Activated CD4-positive, alpha-beta memory T cell treated with anti-CD3 and anti-CD28 coated beads for 36 hours (primary cell): Measurements from ENCODE around the gene TBX4. TPM values are rescaled to one million over a fixed set of nuclear protein-coding genes. Genes with fewer than 3 reads are reported as not detected.
"Not testable (repeated sequence)": the region's sequence is repeated elsewhere in the genome, so short reads cannot be mapped to it uniquely, and the experiment has no call there.

Experiments used
- CTCF ChIA-PET: fragments of 350-600 bp; sonication (Branson Sonifier 250); formaldehyde crosslinking; loops from one replicate; lab custom pipeline; 2021; ENCODE audit warnings: antibody characterized with exemption, inconsistent platforms; lab: Charles Lee
- POLR2A ChIA-PET: fragments of 350-600 bp; sonication (Branson Sonifier 250); formaldehyde crosslinking; loops from one replicate; lab custom pipeline; 2021; ENCODE audit warnings: antibody characterized with exemption; lab: Charles Lee
- DNase-seq: peaks from one replicate; pipeline ENCODE4 v3.0.0-alpha.2; 2020
- H3K27ac Mint-ChIP-seq: one replicate; pipeline ENCODE4 v1.8.0; 2021; ENCODE audit warnings: mixed read lengths
- H3K27me3 Mint-ChIP-seq: one replicate; pipeline ENCODE4 v1.8.0; 2021; ENCODE audit warnings: mixed read lengths
- H3K36me3 Mint-ChIP-seq: one replicate; pipeline ENCODE4 v1.8.0; 2021; ENCODE audit warnings: mixed read lengths
- H3K4me1 Mint-ChIP-seq: one replicate; pipeline ENCODE4 v1.8.0; 2021; ENCODE audit warnings: low read depth, mixed read lengths
- H3K4me3 Mint-ChIP-seq: one replicate; pipeline ENCODE4 v1.8.0; 2021; ENCODE audit warnings: mild to moderate bottlenecking, mixed read lengths
- H3K9me3 Mint-ChIP-seq: one replicate; pipeline ENCODE4 v1.8.0; 2021; ENCODE audit warnings: mixed read lengths
- intact Hi-C: fragments of 100-400 bp; cut with micrococcal nuclease; formaldehyde crosslinking; loops from one replicate; pipeline ENCODE4 v1.15.1; 2023
- total RNA-seq, 2 experiments: library from RNA; stranded (reverse); gene quantifications; one replicate each; pipeline ENCODE4 v1.2.3, GENCODE V29; 2021

TBX4 gene
- total RNA-seq, 2 experiments from 2014 or later: not detected

DNA sequence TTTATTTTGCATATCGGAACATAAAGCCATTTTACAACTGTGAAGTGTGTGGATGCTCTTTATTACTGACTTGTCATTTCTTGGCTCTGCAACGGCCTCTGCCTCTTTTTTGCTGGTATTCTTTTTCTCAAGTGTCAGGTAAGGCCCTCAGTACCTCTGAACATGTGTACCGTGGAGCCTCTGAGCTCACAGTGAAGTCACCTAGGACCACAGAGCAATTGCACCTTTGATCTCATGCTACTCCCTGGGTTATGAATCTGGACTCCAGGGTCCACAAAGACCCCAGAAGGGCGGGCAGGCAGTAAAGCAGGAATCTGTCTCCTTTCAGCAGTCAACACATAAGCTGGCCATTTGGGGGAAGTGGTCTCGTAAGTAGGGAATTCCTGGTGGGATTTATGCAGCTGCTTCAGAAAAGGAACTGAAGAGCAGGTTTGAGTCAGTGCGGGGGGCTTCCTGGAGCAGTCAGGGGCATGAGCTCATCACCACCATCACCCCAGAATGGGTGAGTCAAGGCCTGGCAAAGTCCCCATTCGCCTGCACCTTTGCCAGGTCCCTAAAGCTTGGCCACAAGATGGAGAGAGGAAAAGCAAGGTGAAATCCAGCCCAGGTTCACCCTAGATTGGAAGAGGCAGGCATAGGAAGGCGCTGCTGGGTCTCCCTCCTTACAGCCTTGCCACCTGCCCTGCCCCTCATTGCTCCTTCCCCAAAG, 33.0 kb downstream of the TBX4 start:
- ChIA-PET CTCF (no interaction called here), POLR2A (no interaction called here)
- H3K4me1 Mint-ChIP-seq: no peaks in the 10 kb centered on the region
- H3K27ac Mint-ChIP-seq: no peak overlapping the region
- no peaks in the 10 kb centered on the region for H3K27me3 Mint-ChIP-seq
- no peaks in the 10 kb centered on the region for H3K36me3 Mint-ChIP-seq
- intact Hi-C loops: no loop called here
- DNase-seq: no peak
- H3K9me3 Mint-ChIP-seq: no peaks in the 10 kb centered on the region
- H3K4me3 Mint-ChIP-seq: no peak overlapping the region

DNA sequence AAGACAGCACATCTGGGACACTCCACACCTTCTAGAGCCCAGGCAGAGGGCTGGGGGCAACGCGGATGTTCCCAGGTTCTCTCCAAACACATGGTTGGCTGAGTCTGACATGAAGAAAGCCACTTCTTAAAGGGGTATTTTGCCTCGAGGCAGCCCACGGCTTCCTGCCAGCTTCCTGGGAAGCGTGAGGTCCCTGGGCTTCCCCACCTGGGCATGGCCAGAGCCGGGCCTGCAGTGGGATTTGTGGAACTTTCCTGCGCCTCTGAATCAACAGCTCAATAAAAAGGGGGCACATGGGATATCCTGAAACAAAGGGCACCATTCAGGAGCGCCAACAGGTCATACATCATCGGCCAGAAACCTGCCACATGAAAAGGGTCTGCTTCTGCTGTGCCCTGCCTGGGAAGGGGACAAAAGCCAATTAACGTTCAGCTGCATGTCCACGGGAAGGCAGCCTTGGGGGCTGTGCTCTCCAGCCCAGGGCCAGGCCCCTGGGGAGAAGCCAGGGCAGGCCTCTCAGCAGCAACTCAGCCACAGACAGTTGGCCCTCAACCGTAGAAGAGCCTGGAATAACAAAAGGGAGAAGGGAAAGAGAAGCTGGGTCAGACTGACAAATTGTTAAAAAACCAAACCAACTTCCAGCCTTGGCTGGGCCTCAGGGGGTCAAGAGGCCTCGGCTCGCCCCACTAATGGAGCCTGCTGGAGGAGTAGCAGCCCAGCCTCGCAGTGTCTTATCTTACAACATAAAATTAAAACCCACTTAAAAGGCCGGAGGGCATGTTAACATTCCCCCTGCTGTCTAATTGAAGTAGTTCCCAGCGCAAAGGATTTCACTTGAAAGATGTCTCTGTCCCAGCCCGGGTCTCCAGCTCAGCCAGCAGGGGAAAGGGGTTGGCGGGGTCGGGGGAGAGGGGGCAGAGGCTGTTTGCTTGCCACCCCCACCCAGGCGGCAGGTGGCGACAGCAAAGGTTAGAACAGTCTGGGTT, 34.2 kb downstream of the TBX4 start:
- H3K27ac Mint-ChIP-seq: no peak overlapping the region
- no peaks in the 10 kb centered on the region for H3K27me3 Mint-ChIP-seq
- no peaks in the 10 kb centered on the region for H3K4me1 Mint-ChIP-seq
- intact Hi-C loops: no loop called here
- H3K36me3 Mint-ChIP-seq: no peaks in the 10 kb centered on the region
- ChIA-PET CTCF (no interaction called here), POLR2A (no interaction called here)
- DNase-seq: no peak
- H3K9me3 Mint-ChIP-seq: no peaks in the 10 kb centered on the region
- H3K4me3 Mint-ChIP-seq: no peak overlapping the region

DNA sequence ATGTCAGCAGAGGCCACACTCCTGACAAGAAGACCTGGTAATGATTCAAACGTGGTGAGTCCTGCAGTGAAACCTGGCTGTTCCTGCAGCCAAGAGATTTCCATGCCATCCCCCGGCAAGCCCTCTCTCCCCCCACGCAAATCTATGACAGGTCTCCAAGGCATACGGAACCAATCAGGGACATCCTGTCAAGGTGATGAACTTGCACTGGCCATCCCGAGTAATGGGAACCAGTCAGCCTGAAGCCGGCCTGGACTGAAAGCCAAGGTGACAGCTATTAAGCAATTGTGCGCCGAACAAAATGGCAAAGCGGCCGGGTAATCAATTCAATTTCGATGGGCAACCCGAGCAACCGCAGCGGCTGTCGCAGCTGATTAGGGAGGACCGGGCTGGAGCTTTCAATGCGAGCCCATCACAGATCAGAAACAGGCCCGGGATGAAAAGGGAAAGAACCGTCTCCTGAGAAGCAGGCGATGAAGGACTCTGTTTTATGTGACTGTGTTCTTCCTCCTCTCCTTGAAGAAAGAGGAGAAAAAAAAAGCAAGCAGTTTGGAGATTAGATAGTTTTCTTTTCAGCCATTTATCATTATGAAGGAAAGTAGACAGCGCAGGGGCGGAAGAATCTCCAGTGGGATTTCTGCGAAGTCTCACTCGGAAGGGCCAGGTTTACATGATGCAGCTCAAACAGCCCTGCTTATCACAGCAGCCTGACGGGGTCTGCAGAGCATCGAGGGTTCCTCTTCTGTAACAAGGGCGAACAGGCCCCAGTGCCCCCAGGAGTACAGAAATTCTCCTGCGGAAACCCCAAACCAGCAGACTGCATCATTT, 35.2 kb downstream of the TBX4 start:
- DNase-seq: no peak
- Mint-ChIP-seq H3K36me3 (no peaks in the 10 kb centered on the region), H3K27ac (no peak overlapping the region), H3K9me3 (no peaks in the 10 kb centered on the region), H3K4me3 (no peak overlapping the region), H3K4me1 (no peaks in the 10 kb centered on the region), H3K27me3 (no peaks in the 10 kb centered on the region)
- ChIA-PET POLR2A (no interaction called here), CTCF (interaction anchor here (0.7 kb wide), 1 partner anchor 308 kb away, joined by 3 read pairs; no protein-coding TSS in a partner anchor)
- intact Hi-C loops: no loop called here

DNA sequence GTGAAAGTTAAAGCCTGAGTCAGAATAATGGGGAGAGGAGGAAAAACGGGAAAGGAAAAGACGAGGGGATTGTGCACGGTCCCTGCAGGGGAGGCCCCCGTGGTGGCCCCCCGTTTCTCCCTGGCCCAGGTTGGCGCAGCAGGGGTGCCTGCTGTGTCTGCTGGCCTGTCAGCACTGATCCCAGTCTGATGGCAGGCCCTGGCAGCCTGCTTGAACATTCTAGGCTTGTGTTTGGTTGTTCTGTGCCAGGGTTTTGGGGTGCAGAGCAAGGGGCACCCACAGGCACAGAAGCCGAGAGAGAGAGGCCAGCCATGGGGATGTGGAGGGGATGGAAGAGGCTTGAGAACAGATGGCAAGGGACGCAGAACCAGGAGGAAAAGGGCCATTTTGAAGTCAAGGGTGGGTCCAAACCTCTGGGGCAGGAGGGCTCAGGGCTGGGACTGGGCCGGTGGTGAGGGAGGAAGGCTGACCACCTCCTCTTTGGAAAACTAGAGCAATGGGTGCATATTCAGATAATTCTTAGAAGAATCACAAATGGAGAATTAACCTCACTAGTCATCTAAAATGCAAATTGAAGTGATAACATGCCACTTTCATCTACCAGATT, 35.9 kb downstream of the TBX4 start:
- ChIA-PET CTCF (interaction anchor here (0.7 kb wide), 1 partner anchor 309 kb away, joined by 3 read pairs; no protein-coding TSS in a partner anchor), POLR2A (no interaction called here)
- intact Hi-C loops: no loop called here
- Mint-ChIP-seq H3K36me3 (no peaks in the 10 kb centered on the region), H3K4me3 (no peak overlapping the region), H3K9me3 (no peaks in the 10 kb centered on the region), H3K27me3 (no peaks in the 10 kb centered on the region), H3K27ac (no peak overlapping the region), H3K4me1 (no peaks in the 10 kb centered on the region)
- DNase-seq: no peak

DNA sequence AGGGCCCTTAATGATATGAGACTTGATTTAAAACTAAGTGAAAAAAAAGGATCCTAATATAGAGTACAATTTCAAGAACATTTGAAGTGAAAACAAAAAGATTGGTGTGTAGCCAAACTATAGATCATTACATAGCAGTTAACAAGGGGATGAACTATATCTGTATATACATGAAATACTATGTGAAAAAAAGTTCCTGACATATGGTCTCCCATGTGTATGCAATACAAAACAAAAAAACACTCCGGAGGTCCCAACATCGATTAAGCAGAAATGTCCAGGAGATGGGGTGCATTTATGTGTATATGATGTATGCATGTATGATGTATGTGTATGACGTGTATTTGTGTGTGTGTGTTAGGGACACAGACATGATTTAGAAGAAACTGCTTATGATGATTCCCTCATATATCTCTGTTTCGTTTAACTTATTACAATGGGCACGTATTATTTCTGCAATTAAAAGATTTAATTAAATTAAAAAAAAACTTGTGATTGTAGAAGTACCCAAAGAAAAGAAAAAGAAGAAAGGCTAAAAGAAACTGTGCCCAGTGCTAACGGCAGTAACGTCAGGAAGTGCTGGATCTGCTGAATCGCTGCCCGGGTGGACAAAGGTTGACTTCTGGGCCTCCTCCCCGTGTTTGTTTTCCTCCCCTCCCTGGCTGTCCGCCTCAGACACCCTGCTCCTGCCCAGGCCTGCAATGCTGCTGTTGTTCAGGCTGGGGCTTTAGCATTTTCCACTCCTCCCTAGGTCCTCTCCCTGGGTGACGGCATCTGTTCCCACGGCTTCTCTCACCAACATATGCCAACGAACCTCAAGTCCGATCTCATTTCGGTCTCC, 36.9 kb downstream of the TBX4 start:
- Mint-ChIP-seq H3K36me3 (no peaks in the 10 kb centered on the region), H3K27me3 (no peaks in the 10 kb centered on the region), H3K9me3 (no peaks in the 10 kb centered on the region), H3K4me1 (no peaks in the 10 kb centered on the region), H3K27ac (no peak overlapping the region), H3K4me3 (no peak overlapping the region)
- no peak for DNase-seq
- CTCF ChIA-PET: no interaction called here
- intact Hi-C loops: no loop called here
- POLR2A ChIA-PET: no interaction called here

DNA sequence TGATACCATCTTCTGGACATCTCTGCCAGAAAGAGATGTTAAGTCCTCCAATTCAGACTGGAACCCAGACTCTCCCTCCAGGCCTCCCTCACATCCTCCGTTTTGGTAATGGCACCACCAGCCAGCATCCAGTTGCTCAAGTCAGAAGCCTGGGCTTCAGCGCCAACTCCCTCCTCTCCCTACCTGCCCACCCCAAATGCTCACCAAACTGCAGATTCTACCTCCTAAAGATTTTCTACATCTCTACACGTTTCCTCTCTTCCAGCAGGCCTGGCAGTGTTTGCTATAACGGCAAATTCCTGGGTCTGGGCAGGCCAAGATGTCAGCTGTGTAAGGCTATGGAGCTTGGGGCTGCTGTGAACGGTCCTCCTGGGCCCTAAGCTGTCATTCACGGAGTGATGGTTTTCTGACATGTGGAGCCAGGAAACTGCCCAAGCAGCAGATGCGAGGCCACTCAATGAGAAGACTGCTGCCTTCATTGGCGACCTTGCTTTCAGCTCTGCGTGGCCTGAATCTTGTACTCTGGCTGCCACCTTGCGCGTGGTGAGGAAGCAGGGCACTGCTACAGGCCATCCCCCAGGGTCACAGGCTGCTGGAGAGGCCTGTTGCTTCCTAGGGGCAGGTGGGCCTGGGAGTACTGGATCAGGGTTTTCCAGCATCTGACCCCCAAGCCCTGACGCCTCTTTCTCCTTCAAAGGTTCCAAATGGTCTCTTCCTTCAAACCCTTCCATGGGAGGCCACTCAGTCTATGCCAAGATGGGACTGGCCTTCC, 37.7 kb downstream of the TBX4 start:
- ChIA-PET POLR2A (no interaction called here), CTCF (no interaction called here)
- intact Hi-C loops: no loop called here
- H3K36me3 Mint-ChIP-seq: no peaks in the 10 kb centered on the region
- no peak overlapping the region for H3K27ac Mint-ChIP-seq
- H3K27me3 Mint-ChIP-seq: no peaks in the 10 kb centered on the region
- no peak for DNase-seq
- H3K4me3 Mint-ChIP-seq: no peak overlapping the region
- H3K4me1 Mint-ChIP-seq: no peaks in the 10 kb centered on the region
- H3K9me3 Mint-ChIP-seq: no peaks in the 10 kb centered on the region

DNA sequence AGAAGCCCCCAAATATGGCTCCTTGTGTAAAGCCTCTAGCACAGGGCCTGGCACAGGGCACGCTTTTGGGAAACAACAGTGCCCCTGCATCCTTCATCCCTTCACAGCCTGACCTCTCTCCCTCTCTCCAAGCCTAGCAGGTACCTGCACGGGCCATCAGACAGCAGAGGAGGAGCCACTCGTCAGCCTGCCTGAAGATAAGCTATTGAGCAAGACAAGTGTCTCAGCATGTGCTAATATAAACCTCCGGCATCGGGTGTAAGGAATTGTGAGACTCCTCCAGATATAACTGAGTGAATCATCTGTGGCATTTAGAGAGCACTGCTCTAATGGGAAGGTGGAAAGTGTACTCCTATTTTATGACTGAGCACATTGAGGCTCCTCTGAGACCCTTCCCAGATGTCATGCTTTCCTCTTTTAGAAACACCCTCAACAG, 38.3 kb downstream of the TBX4 start:
- Mint-ChIP-seq H3K4me1 (no peaks in the 10 kb centered on the region), H3K27ac (no peak overlapping the region), H3K9me3 (no peaks in the 10 kb centered on the region), H3K27me3 (no peaks in the 10 kb centered on the region), H3K36me3 (no peaks in the 10 kb centered on the region), H3K4me3 (no peak overlapping the region)
- ChIA-PET CTCF (no interaction called here), POLR2A (no interaction called here)
- intact Hi-C loops: no loop called here
- no peak for DNase-seq

DNA sequence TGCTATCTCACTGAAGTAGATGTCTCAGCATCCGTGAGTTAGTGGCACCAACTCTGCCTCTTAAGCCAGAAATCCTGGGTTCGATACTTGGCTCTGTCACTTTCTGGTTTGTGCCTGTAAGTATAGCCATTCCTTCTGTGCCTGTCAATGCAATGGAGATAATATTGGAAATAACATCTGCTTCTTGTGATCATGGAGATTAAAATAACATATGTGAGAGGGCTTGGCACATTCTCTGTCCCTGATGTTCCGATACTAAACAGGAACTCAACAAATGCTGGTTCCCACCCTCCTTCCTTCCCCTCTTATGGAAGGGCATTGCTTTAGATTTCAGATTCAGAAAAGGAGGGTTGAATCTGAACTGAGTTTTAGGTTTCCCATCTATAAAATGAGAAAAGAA, 39.8 kb downstream of the TBX4 start:
- POLR2A ChIA-PET: no interaction called here
- intact Hi-C loops: no loop called here
- peaks cover 2% of the 10 kb centered on the region for H3K4me1 Mint-ChIP-seq
- H3K27me3 Mint-ChIP-seq: peaks cover 2% of the 10 kb centered on the region
- no peak for DNase-seq
- CTCF ChIA-PET: no interaction called here
- no peak overlapping the region for H3K27ac Mint-ChIP-seq
- H3K4me3 Mint-ChIP-seq: no peak overlapping the region
- no peaks in the 10 kb centered on the region for H3K9me3 Mint-ChIP-seq
- H3K36me3 Mint-ChIP-seq: no peaks in the 10 kb centered on the region

DNA sequence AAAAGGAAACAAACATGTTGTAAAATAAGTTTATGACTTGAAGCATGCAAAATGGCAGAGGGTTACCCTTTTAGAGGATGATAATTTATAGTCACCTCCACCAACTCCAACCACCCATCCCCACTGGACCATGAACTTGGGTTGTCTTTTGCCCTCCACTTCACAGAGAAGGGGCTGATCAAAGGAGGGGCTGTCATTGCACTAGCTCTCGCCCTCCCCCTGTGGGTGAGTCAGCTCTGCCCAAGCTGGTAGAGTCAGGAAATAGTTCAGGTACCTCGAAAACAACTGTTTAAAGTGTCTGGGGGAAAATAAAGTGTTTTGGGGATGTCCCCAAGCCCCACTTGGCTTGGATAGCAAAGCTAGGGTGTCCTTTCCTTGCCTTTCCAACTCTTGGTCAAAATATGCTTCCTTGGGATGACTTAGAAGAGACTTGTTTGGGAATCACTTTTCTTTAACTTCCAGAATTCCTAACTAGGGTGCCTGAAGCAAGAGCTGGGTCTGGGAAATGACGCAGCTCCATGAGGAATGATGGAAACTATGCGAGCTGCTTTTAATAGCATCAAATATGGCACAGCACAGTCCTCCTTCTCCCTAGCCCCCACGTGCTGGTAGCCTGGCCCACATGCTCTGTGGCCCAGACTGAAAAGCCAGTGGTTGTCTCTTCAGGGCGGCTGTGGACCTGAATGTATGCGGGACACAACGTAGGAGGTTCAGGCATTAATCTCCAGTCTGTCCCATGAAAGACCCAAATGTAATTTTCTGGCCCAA, 40.7 kb downstream of the TBX4 start:
- no peak overlapping the region for H3K4me3 Mint-ChIP-seq
- ChIA-PET POLR2A (no interaction called here), CTCF (no interaction called here)
- H3K4me1 Mint-ChIP-seq: peaks cover 2% of the 10 kb centered on the region
- H3K9me3 Mint-ChIP-seq: no peaks in the 10 kb centered on the region
- H3K36me3 Mint-ChIP-seq: no peaks in the 10 kb centered on the region
- peaks cover 2% of the 10 kb centered on the region for H3K27me3 Mint-ChIP-seq
- no peak overlapping the region for H3K27ac Mint-ChIP-seq
- intact Hi-C loops: no loop called here
- DNase-seq: no peak

DNA sequence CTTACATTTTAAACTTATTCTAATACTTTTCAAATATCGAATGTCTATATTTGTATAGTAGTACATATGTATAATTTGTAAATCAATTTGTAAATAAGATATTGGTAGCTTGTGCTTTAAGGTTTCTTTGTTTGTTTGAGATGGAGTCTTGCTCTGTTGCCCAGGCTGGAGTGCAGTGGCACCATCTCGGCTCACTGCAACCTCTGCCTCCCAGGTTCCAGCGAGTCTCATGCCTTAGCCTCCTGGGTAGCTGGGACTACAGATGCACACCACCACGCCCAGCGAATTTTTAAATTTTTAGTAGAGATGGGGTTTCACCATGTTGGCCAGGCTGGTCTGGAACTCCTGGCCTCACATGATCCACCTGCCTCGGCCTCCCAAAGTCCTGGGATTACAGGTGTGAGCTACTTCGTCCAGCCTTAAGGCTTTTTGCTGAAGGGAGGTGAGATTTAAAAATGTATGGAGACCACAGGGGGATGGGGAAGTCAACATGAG, 41.7 kb downstream of the TBX4 start:
- DNase-seq, H3K4me1 Mint-ChIP-seq, H3K27ac Mint-ChIP-seq, H3K36me3 Mint-ChIP-seq, CTCF ChIA-PET, POLR2A ChIA-PET, intact Hi-C loops, H3K4me3 Mint-ChIP-seq, H3K27me3 Mint-ChIP-seq, H3K9me3 Mint-ChIP-seq: not testable (repeated sequence)
